GM18498 (cell line): ENCODE results near the gene MEA1.
"Not testable (repeated sequence)": the region's sequence is repeated elsewhere in the genome, so short reads cannot be mapped to it uniquely, and the experiment has no call there.

Experiments
- ATAC-seq: cut with Tn5 transposase; IDR thresholded peaks from one replicate; pipeline ENCODE4 v1.9.1; 2021; ENCODE audit warnings: mild to moderate bottlenecking, moderate library complexity; ENCODE audit not compliant: unreplicated experiment

The MEA1 gene

GRCh38 chr6:43013097-43013842, 476 bp downstream of the MEA1 start:
- ATAC-seq = no peak

- no peak for ATAC-seq
Measured at GRCh38 chr6:43012364-43012763, 1.4 kb downstream of the MEA1 start.

- no peak for ATAC-seq
Measured at GRCh38 chr6:43011207-43011606, 2.5 kb downstream of the MEA1 start.

- no peak for ATAC-seq
Measured at GRCh38 chr6:43009124-43009523, 4.6 kb downstream of the MEA1 start.

- no peak for ATAC-seq
Measured at GRCh38 chr6:43007126-43007525, 6.6 kb downstream of the MEA1 start.

- no peak for ATAC-seq
Measured at GRCh38 chr6:43006251-43006650, 7.5 kb downstream of the MEA1 start.

- ATAC-seq = no peak
Measured at GRCh38 chr6:43005844-43006243, 7.9 kb downstream of the MEA1 start.

GRCh38 chr6:43001843-43002242, 11.9 kb downstream of the MEA1 start:
- ATAC-seq = no peak

- not testable (repeated sequence) for ATAC-seq
Measured at GRCh38 chr6:42998205-42998604, 15.5 kb downstream of the MEA1 start.

GRCh38 chr6:42996513-42996912, 17.2 kb downstream of the MEA1 start:
- no peak for ATAC-seq

GRCh38 chr6:42993445-42993844, 20.3 kb downstream of the MEA1 start:
- no peak for ATAC-seq

- ATAC-seq = no peak
Measured at GRCh38 chr6:42989923-42990322, 23.8 kb downstream of the MEA1 start.

GRCh38 chr6:42988486-42989020, 25.2 kb downstream of the MEA1 start:
- no peak for ATAC-seq

- ATAC-seq = no peak
Measured at GRCh38 chr6:42987533-42988451, 26.0 kb downstream of the MEA1 start.

- no peak for ATAC-seq
Measured at GRCh38 chr6:42984924-42985475, 28.7 kb downstream of the MEA1 start.

GRCh38 chr6:42984001-42984923, 29.5 kb downstream of the MEA1 start, which contains the start of gene PPP2R5D:
Gene PPP2R5D, plus strand, starts transcription at chr6:42984570. Its CDS starts 108 bp downstream, at chr6:42984678.
- ATAC-seq = peak; percentile 96

GRCh38 chr6:42981836-42982235, 31.9 kb downstream of the MEA1 start:
- ATAC-seq = no peak

- no peak for ATAC-seq
Measured at GRCh38 chr6:42979523-42980177, 34.1 kb downstream of the MEA1 start.

- peak; percentile 88 for ATAC-seq
Measured at GRCh38 chr6:42978839-42979522, 34.8 kb downstream of the MEA1 start, which contains the start of gene PEX6. Gene PEX6, minus strand, starts transcription at chr6:42979181. Its CDS starts 31 bp downstream, at chr6:42979150.
